Cerebellar nuclear complex (tissue), 1 donor: Measurements from ENCODE around the gene PDE11A.
"Not testable (repeated sequence)": the region's sequence is repeated elsewhere in the genome, so short reads cannot be mapped to it uniquely, and the experiment has no call there.

Experiments
- DNase-seq, 2 experiments: peaks; one replicate each; lab custom pipeline; 2025; lab: John Stamatoyannopoulos, UW

Gene PDE11A

GRCh38 chr2:178074123-178075005 is 1.8 kb upstream of the PDE11A start:
- no peak for DNase-seq

- no peak for DNase-seq
Measured at GRCh38 chr2:178072000-178072382, 586 bp downstream of the PDE11A start.

- no peak for DNase-seq
Measured at GRCh38 chr2:178070824-178071223, 1.8 kb downstream of the PDE11A start.

GRCh38 chr2:178069551-178069950 is 3.0 kb downstream of the PDE11A start:
- no peak for DNase-seq

- DNase-seq = no peak
Measured at GRCh38 chr2:178068823-178069454, 3.6 kb downstream of the PDE11A start.

GRCh38 chr2:178066890-178067669 is 5.5 kb downstream of the PDE11A start:
- no peak for DNase-seq

GRCh38 chr2:178066324-178066723 is 6.3 kb downstream of the PDE11A start:
- no peak for DNase-seq

GRCh38 chr2:178059681-178060080 is 12.9 kb downstream of the PDE11A start:
- DNase-seq = no peak

GRCh38 chr2:178059111-178059510 is 13.5 kb downstream of the PDE11A start:
- DNase-seq = no peak

GRCh38 chr2:178057179-178057680 is 15.3 kb downstream of the PDE11A start:
- no peak for DNase-seq

- no peak for DNase-seq
Measured at GRCh38 chr2:178056345-178056744, 16.2 kb downstream of the PDE11A start.

- DNase-seq = not testable (repeated sequence)
Measured at GRCh38 chr2:178051257-178051656, 21.3 kb downstream of the PDE11A start.

- DNase-seq = no peak
Measured at GRCh38 chr2:178047391-178047790, 25.2 kb downstream of the PDE11A start.

- no peak for DNase-seq
Measured at GRCh38 chr2:178044836-178045235, 27.7 kb downstream of the PDE11A start.

- DNase-seq = no peak
Measured at GRCh38 chr2:178043266-178043665, 29.3 kb downstream of the PDE11A start.

GRCh38 chr2:178033583-178033982 is 39.0 kb downstream of the PDE11A start:
- DNase-seq = not testable (repeated sequence)

GRCh38 chr2:178029342-178029741 is 43.2 kb downstream of the PDE11A start:
- DNase-seq = no peak

- DNase-seq = no peak
Measured at GRCh38 chr2:178025551-178026185, 46.9 kb downstream of the PDE11A start.

- no peak for DNase-seq
Measured at GRCh38 chr2:178018141-178018540, 54.4 kb downstream of the PDE11A start.

GRCh38 chr2:178016612-178017011 is 56.0 kb downstream of the PDE11A start:
- no peak for DNase-seq

GRCh38 chr2:178012639-178013038 is 59.9 kb downstream of the PDE11A start:
- no peak for DNase-seq

GRCh38 chr2:178009813-178010212 is 62.8 kb downstream of the PDE11A start:
- no peak for DNase-seq
